Measurements from ENCODE around the gene KIRREL3. TPM values are rescaled to one million over a fixed set of nuclear protein-coding genes. Genes with fewer than 3 reads are reported as not detected.

The KIRREL3 gene
- total and polyA plus RNA-seq, 2 of the 4 experiments (the other 2 are of a cell fraction), result 10.9 to 15.9 TPM

- Histone ChIP-seq H2AK5ac (ENCODE audit: low read depth, low read length) (no peak overlapping the region), H3K14ac (replicated peaks; ENCODE audit: low read depth, low read length) (no peak overlapping the region), H3K4ac (ENCODE audit: low read depth, low read length) (no peak overlapping the region), H2BK5ac (ENCODE audit: low read depth, low read length, poor library complexity, severe bottlenecking) (no peak overlapping the region), H2BK20ac (ENCODE audit: low read depth, low read length) (no peak overlapping the region), H4K91ac (ENCODE audit: insufficient read depth, low read depth, low read length) (no peak overlapping the region), H2BK15ac (ENCODE audit: low read depth, low read length) (no peak overlapping the region), H2AK9ac (replicated peaks; ENCODE audit: low read depth, low read length, poor library complexity) (no peak overlapping the region), H3K36me3 (ENCODE audit: control insufficient read depth, insufficient read depth, low read length) (no peaks in the 10 kb centered on the region), H3K4me1 (ENCODE audit: control insufficient read depth, insufficient read depth, low read length) (no peaks in the 10 kb centered on the region), H3K23ac (ENCODE audit: low read depth, low read length) (no peak overlapping the region), H3K79me1 (ENCODE audit: low read depth in 1 of 2, low read length in 2 of 2) (no peaks in the 10 kb centered on the region), H4K20me1 (ENCODE audit: insufficient read depth, low read length) (no peaks in the 10 kb centered on the region), H2BK120ac (ENCODE audit: low read depth, low read length) (no peak overlapping the region), H3K9me3 (ENCODE audit: control insufficient read depth, insufficient read depth, low read length) (no peaks in the 10 kb centered on the region), H3K9ac (ENCODE audit: low read depth, low read length) (no peak overlapping the region), H4K5ac (ENCODE audit: low read depth, low read length) (no peak overlapping the region), H4K8ac (ENCODE audit: low read depth in 2 of 2, low read length in 2 of 2) (no peak overlapping the region), H3K4me2 (ENCODE audit: low read depth, low read length) (no peak overlapping the region), H3K18ac (ENCODE audit: low read depth, low read length) (no peak overlapping the region), H3K9me1 (ENCODE audit: insufficient read depth, low read length) (no peaks in the 10 kb centered on the region), H2AFZ (replicated peaks; ENCODE audit: low read length, poor library complexity) (no peak overlapping the region), H3K4me3 (ENCODE audit: insufficient read depth, low read depth, low read length) (no peak overlapping the region), H3K27ac (ENCODE audit: insufficient read depth, low read length) (no peak overlapping the region), H3K56ac (ENCODE audit: extremely low read depth, insufficient read depth, low read length) (no peak overlapping the region), H3K27me3 (ENCODE audit: control insufficient read depth, insufficient read depth, low read length) (no peaks in the 10 kb centered on the region; the same call in 1 of the 2 replicates)
- in situ Hi-C loops (cut with MboI; ENCODE audit: low sequenced_read_pairs), result no loop called here
- intact Hi-C loops (cut with micrococcal nuclease), result no loop called here
- dilution Hi-C loops (cut with HindIII; ENCODE audit: low sequenced_read_pairs, unreplicated experiment), result no loop called here
- ATAC-seq (ENCODE audit: low read depth), result no peak
- BruUV-seq (replicated peaks), result no TSS peak
- TF ChIP-seq MAZ (IDR thresholded peaks at IDR 0.05; ENCODE audit: borderline replicate concordance, low read depth, low read length) (no peak), RAD21 (IDR thresholded peaks at IDR 0.05; ENCODE audit: low read length) (no peak), BHLHE40 (IDR thresholded peaks at IDR 0.05; ENCODE audit: low read depth, low read length) (no peak), NFE2L2 (IDR thresholded peaks at IDR 0.05; ENCODE audit: low read depth, low read length) (no peak), CHD1 (IDR thresholded peaks at IDR 0.05; ENCODE audit: low read depth, low read length) (no peak), RCOR1 (IDR thresholded peaks at IDR 0.05; ENCODE audit: insufficient replicate concordance, low read length) (no peak), FOS (IDR thresholded peaks at IDR 0.05; ENCODE audit: low read depth, low read length) (no peak), CTCF (conservative IDR thresholded peaks at IDR 0.05; ENCODE audit: low read depth, low read length) (no peak), MAFK (IDR thresholded peaks at IDR 0.05; ENCODE audit: low read depth, low read length) (no peak), ELK1 (IDR thresholded peaks at IDR 0.05; ENCODE audit: borderline replicate concordance, low read depth, low read length) (no peak)
- CTCF ChIA-PET, result no interaction called here
- no peak for DNase-seq
- POLR2A ChIA-PET (ENCODE audit: unreplicated experiment), result no interaction called here
- 86% methylated on average over 8 of the region's 17 CpGs; no CpG with 5 or more reads in 1 of the 2 experiments for WGBS, 2 experiments (ENCODE audit: extremely low coverage in 2 of 2, insufficient read length in 1 of 2)
Observed at GRCh38 chr11:126534141-126534805, 466.3 kb downstream of the KIRREL3 start.

Measured in IMR-90 (cell line).